GM18951 (cell line): ENCODE results near the gene PHB1.

Experiments
- POLR2A ChIP-seq: IDR thresholded peaks from 4 replicates; pipeline ENCODE4 v1.6.1; 2011; ENCODE audit warnings: mild to moderate bottlenecking; ENCODE audit not compliant: insufficient read length, insufficient read depth; ENCODE audit errors: extremely low read depth
- in situ Hi-C: fragments of 300-500 bp; cut with MboI; formaldehyde crosslinking; loops from one replicate; pipeline ENCODE4 v1.12.0; 2022; ENCODE audit warnings: low sequenced_read_pairs, mixed read lengths, inconsistent platforms; ENCODE audit not compliant: unreplicated experiment

The PHB1 gene

DNA sequence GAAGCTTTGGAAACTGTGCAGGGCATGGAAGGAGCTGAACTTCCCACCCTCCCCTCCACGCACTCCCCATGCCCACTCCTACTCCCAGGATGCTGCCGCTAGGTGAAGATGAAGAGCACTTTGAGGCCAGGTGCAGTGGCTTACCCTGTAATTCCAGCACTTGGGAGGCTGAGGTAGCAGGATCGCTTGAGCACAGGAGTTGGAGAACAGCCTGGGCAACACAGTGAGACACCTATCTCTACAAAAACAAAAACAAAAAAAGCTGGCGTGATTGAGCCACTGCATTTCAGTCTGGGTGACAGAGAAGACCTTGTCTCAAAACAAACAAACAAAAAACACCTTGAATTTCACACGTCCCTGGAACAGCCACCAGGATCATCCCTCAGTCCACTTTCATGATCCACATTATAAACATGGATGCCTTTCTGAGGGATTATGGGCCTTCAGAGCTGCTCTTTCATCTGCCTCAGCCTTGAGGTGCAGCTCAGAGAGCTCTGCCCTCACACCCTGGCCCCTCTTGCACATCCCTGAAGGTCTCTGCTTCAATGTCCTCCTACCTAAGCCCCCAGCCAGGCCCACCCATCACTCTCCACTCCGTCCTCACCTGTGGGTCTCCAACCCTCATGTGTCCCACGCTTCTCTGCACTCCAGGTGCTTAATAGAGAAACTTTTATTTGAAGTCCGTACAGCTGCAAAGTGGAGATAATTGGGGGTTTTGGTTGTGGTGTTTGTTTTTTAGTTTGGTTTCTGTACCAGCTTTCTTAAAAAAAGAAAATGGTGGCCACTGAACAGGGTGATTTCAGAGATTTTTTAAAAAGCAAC, 25.8 kb downstream of the PHB1 start:
- TF ChIP-seq POLR2A = no peak
- in situ Hi-C loops = loop anchor here (5.0 kb wide), 1 partner anchor 72 kb away; no protein-coding TSS in a partner anchor

DNA sequence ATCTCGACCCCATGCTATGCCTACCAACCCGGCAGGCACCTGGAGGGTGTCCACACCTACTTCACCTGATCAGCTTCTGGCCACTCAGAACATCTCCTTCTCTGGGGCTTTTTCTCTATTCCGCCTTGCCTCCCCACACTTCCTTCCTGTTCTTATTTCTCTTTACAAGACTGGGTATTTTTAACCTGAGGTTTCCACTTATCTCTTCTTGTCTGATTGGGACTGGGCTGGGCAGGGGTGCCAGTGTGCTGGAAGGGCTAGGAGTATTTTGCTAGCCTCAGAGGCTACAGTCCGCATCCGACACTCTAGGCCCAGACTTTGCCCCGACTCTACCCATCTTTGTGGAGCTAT, 26.4 kb downstream of the PHB1 start:
- TF ChIP-seq POLR2A = peak; percentile 36
- in situ Hi-C loops = loop anchor here (5.0 kb wide), 1 partner anchor 71 kb away; no protein-coding TSS in a partner anchor

DNA sequence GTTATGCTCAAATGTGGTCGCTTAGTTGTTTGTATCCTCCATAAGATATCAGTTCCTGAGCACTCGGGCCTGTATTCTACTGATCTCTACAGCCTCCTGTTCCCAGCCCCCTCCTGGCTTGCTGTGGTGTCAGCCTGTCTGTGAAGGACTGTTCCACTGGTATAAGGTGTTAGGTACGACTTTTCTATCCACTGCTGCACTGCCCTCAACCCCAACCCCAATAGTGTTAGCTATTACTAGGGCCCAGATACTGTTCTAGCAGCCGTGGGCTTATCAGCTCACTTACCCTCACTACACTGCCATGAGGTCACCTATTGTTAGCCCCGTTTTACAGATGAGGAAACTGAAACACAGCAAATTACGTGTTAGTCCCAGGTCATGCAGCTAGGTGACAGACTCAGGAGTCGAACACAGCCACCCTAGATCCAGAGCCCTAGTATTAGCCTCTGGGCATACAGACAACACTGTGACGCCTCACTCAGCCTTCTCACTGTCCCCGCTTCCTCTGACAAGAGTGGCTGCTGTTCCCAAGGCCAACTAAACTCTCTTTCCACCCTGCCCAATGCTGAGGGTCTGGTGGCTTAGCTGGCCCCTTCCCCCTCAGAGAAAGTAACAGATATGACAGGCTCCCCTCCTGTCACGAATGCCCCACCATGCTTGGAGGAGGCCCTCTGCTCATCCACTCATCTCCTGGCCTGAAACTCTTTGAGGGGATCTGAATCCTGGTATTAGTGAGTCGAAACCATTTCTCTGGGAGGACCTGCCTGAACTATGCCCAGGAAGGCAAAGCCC, 27.0 kb downstream of the PHB1 start:
- in situ Hi-C loops = loop anchor here (5.0 kb wide), 1 partner anchor 70 kb away; no protein-coding TSS in a partner anchor
- no peak for TF ChIP-seq POLR2A

DNA sequence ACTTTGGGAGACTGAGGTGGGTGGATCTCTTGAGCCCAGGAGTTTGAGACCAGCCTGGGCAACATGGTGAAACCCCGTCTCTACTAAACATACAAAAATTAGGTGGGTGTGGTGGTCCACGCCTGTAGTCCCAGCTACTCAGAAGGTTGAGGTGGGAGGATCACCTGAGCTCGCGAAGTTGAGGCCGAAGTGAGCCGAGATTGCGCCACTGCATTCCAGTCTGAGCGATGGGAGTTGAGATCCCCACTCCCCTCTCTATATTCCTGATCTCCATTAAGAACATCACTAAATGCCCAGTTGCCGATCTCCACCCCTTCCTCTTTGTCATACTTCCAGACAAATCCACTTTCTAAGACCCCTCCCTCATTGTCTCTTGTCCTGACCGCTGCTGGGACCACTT, 28.3 kb downstream of the PHB1 start:
- in situ Hi-C loops = loop anchor here (5.0 kb wide), 1 partner anchor 69 kb away; no protein-coding TSS in a partner anchor
- no peak for TF ChIP-seq POLR2A

DNA sequence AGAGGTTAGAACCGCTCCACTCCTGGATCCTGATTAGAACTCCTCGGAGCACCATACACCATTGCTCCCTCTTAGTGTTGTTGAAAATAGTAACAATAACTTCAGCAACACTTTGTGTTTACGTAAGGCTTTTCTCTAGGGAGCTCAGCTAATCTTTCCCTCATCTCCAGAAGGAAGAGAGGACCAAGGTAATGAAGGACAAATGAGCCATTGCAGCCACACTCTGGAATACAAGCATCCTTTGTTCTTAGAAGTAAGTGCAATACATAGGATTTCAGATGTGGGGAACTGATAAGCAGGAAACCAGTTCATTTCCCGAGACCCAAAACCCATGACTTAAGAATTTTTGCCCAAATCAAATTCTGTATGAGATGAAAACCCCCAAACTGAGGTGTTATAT, 29.7 kb downstream of the PHB1 start:
- TF ChIP-seq POLR2A = no peak
- in situ Hi-C loops = loop anchor here (5.0 kb wide), 1 partner anchor 68 kb away; no protein-coding TSS in a partner anchor

DNA sequence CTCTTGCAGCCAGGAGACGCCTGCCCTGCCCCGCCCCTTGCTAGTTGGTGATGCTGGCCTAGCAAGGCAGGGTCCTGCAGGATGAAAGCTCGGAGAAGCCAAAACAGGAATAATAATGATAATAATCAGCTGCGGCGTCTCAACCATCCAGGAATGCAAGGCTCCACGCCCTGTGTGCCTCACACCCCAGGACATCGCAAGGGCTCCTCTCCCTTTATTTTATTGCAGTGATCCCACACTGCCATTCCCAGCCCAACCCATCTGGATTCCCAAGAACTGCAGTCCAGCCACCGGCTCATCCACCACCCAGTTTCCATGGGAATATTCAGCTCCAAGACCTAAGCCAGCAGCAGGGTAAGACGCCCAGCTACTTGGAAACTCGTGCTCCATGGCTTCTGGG, 31.6 kb downstream of the PHB1 start:
- no peak for TF ChIP-seq POLR2A
- in situ Hi-C loops = no loop called here

DNA sequence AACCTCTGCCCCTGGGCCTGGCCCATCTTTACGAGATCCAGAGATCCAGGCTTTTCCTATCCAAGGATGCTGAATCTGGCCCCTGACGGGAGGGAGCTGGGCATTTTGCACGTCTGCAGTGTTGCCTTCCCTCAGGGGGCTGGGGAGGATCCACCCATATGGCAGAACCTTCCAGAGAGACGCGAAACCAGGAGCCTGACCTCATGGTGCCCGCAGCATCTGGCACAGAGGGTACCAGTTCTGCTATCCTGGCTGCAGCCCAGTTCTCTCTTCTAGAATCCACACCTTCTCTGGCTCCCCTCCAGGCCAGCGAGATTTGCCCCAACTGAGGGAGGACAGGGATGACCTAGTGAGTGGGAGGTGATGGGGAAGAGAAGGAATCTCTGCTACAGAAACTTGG, 32.1 kb downstream of the PHB1 start:
- no peak for TF ChIP-seq POLR2A
- in situ Hi-C loops = no loop called here

DNA sequence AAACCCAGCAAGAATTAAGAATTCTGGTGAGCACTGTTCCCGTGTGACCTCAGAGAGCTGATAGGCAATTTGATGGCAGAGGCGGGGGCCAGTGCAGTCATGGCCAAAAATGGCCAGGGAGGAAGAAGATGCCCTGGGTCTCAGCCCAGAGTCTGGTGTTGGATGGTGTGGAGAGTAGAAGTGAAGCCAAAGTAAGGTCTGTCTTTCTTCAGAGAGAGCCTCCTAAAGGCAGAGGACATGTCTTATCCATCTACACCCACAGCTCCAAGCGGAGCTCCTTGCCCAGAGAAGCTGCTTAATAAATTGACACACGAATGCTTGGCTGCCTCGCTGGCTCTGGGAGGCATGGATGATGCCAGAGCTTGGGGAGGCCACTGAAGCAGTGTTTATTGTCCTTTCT, 32.9 kb downstream of the PHB1 start:
- in situ Hi-C loops = no loop called here
- TF ChIP-seq POLR2A = no peak

DNA sequence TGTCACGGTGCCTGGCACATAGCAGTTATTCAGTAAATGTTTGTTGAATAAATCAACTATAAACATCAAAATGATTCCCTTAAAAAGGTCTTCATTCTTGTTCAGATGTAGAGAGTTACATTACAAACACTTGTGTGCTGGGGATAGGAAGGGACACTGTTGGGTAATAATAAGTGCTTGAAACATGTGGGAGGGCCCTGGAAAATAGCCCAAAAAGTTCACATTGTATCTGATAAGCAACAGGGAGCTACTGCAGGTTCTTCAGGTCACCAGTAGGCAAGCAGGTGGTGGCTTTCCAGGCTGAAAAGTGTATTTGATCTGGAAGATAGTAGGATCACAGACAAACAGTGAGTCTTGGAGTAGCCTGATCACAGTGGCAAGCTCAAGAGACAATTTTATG, 33.6 kb downstream of the PHB1 start:
- no peak for TF ChIP-seq POLR2A
- in situ Hi-C loops = no loop called here

DNA sequence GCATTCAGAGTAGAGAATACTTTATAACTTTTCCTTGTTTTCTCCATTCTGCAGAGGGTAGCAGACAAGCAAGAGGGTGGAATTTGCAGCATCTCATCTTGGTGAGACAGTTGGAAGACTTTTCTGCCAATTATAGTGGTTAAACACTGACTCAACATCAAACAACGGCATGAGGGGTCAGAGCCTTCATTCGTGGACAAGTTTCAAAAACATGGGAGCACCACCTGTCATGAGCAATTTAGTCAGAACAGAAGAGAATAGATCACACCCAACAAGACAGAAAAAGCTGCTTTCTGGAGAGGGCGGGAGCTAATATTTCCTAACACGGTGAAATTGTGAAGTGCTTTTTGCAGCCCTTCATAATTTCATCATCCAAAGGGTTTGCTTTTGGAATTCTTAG, 34.8 kb downstream of the PHB1 start:
- TF ChIP-seq POLR2A = no peak
- in situ Hi-C loops = no loop called here

DNA sequence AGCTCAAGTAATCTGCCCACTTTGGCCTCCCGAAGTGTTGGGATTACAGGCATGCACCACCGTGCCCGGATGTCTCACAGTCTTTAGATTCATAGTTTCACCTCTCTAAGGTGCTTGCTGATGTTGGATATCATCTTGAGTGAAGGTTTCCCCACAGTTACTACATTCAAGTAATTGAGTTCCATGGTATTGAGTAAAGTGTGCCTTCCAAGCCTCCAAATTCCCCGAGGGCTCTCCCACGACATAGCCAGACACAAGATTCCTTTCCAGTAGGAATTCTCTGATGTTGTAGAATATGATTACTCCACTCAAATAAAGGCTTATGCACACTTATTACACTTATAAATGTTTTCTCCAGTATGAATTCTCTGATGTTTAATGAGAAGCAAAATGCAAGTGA, 36.4 kb downstream of the PHB1 start:
- no peak for TF ChIP-seq POLR2A
- in situ Hi-C loops = no loop called here

DNA sequence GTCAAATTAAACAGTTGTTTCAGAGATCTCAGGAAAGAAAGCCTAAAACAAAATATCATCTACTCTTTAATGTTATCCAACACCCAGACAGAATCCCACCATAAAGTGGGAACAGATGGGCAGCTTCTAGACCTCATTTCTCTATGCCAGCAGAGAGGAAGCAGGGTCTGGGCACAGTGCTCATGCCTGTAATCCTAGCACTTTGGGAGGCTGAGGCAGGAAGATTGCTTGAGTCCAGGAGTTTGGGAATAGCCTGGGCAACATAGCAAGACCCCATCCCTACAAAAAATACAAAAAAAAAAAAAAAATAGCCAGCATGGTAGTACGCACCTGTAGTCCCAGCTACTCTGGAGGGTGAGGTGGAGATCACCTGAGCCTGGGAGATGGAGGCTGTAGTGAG, 39.1 kb downstream of the PHB1 start:
- in situ Hi-C loops = no loop called here
- TF ChIP-seq POLR2A = no peak

DNA sequence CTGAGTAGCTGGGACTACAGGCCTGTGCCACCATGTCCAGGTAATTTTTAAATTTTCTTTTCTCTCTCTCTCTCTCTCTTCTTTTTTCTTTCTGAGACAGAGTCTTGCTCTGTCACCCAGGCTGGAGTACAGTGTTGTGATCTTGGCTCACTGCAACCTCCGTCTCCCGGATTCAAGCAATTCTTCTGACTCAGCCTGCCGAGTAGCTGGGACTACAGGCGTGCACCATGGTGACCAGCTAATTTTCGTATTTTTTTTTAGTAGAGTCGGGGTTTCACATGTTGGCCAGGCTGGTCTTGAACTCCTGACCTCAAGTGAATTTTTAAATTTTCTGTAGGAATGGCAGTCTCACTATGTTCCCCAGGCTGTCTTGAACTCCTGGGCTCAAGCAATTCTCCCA, 41.6 kb downstream of the PHB1 start:
- in situ Hi-C loops = no loop called here
- TF ChIP-seq POLR2A = no peak

DNA sequence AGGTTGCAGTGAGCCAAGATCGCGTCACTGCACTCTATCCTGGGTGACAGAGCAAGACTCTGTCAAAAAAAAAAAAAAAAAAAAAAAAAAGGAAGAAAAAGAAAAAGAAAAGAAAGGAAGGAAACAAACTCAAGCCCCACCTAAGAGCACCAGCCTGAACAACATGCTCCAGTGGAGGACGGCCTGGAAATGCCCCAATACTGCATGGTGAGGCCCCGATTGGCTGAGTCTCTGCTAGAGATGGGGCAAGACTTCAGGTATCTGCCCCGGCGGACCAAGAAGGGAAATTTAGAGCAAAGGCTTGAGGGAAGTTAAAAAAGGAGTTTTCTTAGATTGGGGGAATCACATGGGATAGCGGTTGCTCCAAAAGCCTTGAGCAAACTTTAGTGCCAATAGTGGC, 42.3 kb downstream of the PHB1 start:
- TF ChIP-seq POLR2A = no peak
- in situ Hi-C loops = no loop called here
